Immature natural killer cell (primary cell): Measurements from ENCODE around the gene ZBTB18. TPM values are rescaled to one million over a fixed set of nuclear protein-coding genes. Genes with fewer than 3 reads are reported as not detected.

Source experiments
- DNase-seq, 3 donors: peaks; one replicate each; pipeline ENCODE4 v3.0.0; 2022; ENCODE audit warnings: mixed read lengths in 1 of 3
- H3K27ac Mint-ChIP-seq, 6 donors: one replicate each; pipeline ENCODE4 v1.8.0; 2020; ENCODE audit warnings: mixed read lengths in 6 of 6, mild to moderate bottlenecking in 5 of 6, inconsistent platforms in 4 of 6, moderate library complexity in 3 of 6
- H3K27me3 Mint-ChIP-seq, 3 donors: one replicate each; pipeline ENCODE4 v1.8.0; 2020 to 2021; ENCODE audit warnings: low read depth in 3 of 3, mild to moderate bottlenecking in 3 of 3, mixed read lengths in 3 of 3, moderate library complexity in 3 of 3, inconsistent platforms in 1 of 3
- H3K36me3 Mint-ChIP-seq, 3 donors: one replicate each; pipeline ENCODE4 v1.8.0; 2020; ENCODE audit warnings: mixed read lengths in 3 of 3, inconsistent platforms in 2 of 3, mild to moderate bottlenecking in 2 of 3
- H3K4me1 Mint-ChIP-seq, 2 donors: one replicate each; pipeline ENCODE4 v1.8.0; 2020; ENCODE audit warnings: inconsistent platforms in 2 of 2, mild to moderate bottlenecking in 2 of 2, mixed read lengths in 2 of 2, moderate library complexity in 1 of 2
- H3K4me3 Mint-ChIP-seq, 5 donors: one replicate each; pipeline ENCODE4 v1.8.0; 2020; ENCODE audit warnings: mild to moderate bottlenecking in 5 of 5, mixed read lengths in 5 of 5, inconsistent platforms in 3 of 5, moderate library complexity in 3 of 5
- H3K9me3 Mint-ChIP-seq, 6 donors: one replicate each; pipeline ENCODE4 v1.8.0; 2020; ENCODE audit warnings: mild to moderate bottlenecking in 6 of 6, mixed read lengths in 6 of 6, inconsistent platforms in 4 of 6, moderate library complexity in 3 of 6
- polyA plus RNA-seq, 3 donors: library from polyadenylated mRNA; unstranded; fragments of 300-500 nt; fragmentation: Illumina TruSeq; gene quantifications; one replicate each; pipeline ENCODE4 v1.2.3, GENCODE V29; 2021

Gene ZBTB18
- polyA plus RNA-seq, 3 donors from 2014 or later, result 0.25 to 0.99 (median 0.72) TPM

GRCh38 chr1:244076740-244077139 is 25.7 kb downstream of the ZBTB18 start:
- H3K9me3 Mint-ChIP-seq, result no peaks in the 10 kb centered on the region
- H3K36me3 Mint-ChIP-seq, result no peaks in the 10 kb centered on the region
- DNase-seq, result no peak
- peaks cover 20 to 22% of the 10 kb centered on the region in 2 donors for H3K4me1 Mint-ChIP-seq
- no peak overlapping the region for H3K27ac Mint-ChIP-seq
- H3K4me3 Mint-ChIP-seq, result no peak overlapping the region
- peaks cover 10 to 25% (median 23%) of the 10 kb centered on the region in 3 donors for H3K27me3 Mint-ChIP-seq

- Mint-ChIP-seq H3K36me3 (no peaks in the 10 kb centered on the region), H3K27ac (no peak overlapping the region), H3K4me3 (peak overlapping the region in 1 of 5 donors; percentile 11), H3K9me3 (no peaks in the 10 kb centered on the region), H3K27me3 (peaks cover 10 to 29% (median 29%) of the 10 kb centered on the region in 3 donors), H3K4me1 (peaks cover 20 to 22% of the 10 kb centered on the region in 2 donors)
- DNase-seq, result no peak
Observed at GRCh38 chr1:244077473-244078220, 26.6 kb downstream of the ZBTB18 start.

GRCh38 chr1:244080343-244080929 is 29.4 kb downstream of the ZBTB18 start:
- H3K27ac Mint-ChIP-seq, result no peak overlapping the region
- H3K4me1 Mint-ChIP-seq, result peaks cover 3 to 4% of the 10 kb centered on the region in 2 donors
- peaks cover 12 to 36% (median 27%) of the 10 kb centered on the region in 3 donors for H3K27me3 Mint-ChIP-seq

GRCh38 chr1:244082969-244083368 is 31.9 kb downstream of the ZBTB18 start:
- Mint-ChIP-seq H3K4me1 (no peaks in the 10 kb centered on the region), H3K27ac (no peak overlapping the region), H3K4me3 (no peak overlapping the region), H3K9me3 (peaks cover 0 to 2% (median 0%) of the 10 kb centered on the region in 6 donors), H3K36me3 (no peaks in the 10 kb centered on the region), H3K27me3 (peaks cover 10 to 29% (median 25%) of the 10 kb centered on the region in 3 donors)
- DNase-seq, result no peak

More at GRCh38 chr1:244080343-244080929, 29.4 kb downstream of the ZBTB18 start:
- no peak for DNase-seq
- H3K4me3 Mint-ChIP-seq, result no peak overlapping the region
- H3K36me3 Mint-ChIP-seq, result no peaks in the 10 kb centered on the region
- peaks cover 0 to 2% (median 0%) of the 10 kb centered on the region in 6 donors for H3K9me3 Mint-ChIP-seq

- H3K4me1 Mint-ChIP-seq, result no peaks in the 10 kb centered on the region
Observed at GRCh38 chr1:244083383-244083943, 32.4 kb downstream of the ZBTB18 start.

GRCh38 chr1:244084763-244085162 is 33.7 kb downstream of the ZBTB18 start:
- DNase-seq, result no peak
- peaks cover 5 to 24% (median 16%) of the 10 kb centered on the region in 3 donors for H3K27me3 Mint-ChIP-seq

More at GRCh38 chr1:244083383-244083943, 32.4 kb downstream of the ZBTB18 start:
- H3K4me3 Mint-ChIP-seq, result no peak overlapping the region
- H3K9me3 Mint-ChIP-seq, result peaks cover 0 to 2% (median 0%) of the 10 kb centered on the region in 6 donors
- peaks cover 10 to 28% (median 21%) of the 10 kb centered on the region in 3 donors for H3K27me3 Mint-ChIP-seq
- no peaks in the 10 kb centered on the region for H3K36me3 Mint-ChIP-seq
- H3K27ac Mint-ChIP-seq, result no peak overlapping the region
- DNase-seq, result no peak

GRCh38 chr1:244085891-244086290 is 34.8 kb downstream of the ZBTB18 start:
- DNase-seq, result no peak
- H3K27me3 Mint-ChIP-seq, result peaks cover 5 to 26% (median 17%) of the 10 kb centered on the region in 3 donors

More at GRCh38 chr1:244084763-244085162, 33.7 kb downstream of the ZBTB18 start:
- peaks cover 0 to 2% (median 0%) of the 10 kb centered on the region in 6 donors for H3K9me3 Mint-ChIP-seq
- H3K36me3 Mint-ChIP-seq, result no peaks in the 10 kb centered on the region
- no peak overlapping the region for H3K4me3 Mint-ChIP-seq
- no peak overlapping the region for H3K27ac Mint-ChIP-seq
- no peaks in the 10 kb centered on the region for H3K4me1 Mint-ChIP-seq

GRCh38 chr1:244087021-244087560 is 36.0 kb downstream of the ZBTB18 start:
- Mint-ChIP-seq H3K36me3 (no peaks in the 10 kb centered on the region), H3K4me3 (no peak overlapping the region), H3K4me1 (no peaks in the 10 kb centered on the region), H3K27me3 (peaks cover 5 to 21% (median 15%) of the 10 kb centered on the region in 3 donors), H3K27ac (no peak overlapping the region), H3K9me3 (peaks cover 0 to 2% (median 0%) of the 10 kb centered on the region in 6 donors)
- no peak for DNase-seq

More at GRCh38 chr1:244085891-244086290, 34.8 kb downstream of the ZBTB18 start:
- Mint-ChIP-seq H3K36me3 (no peaks in the 10 kb centered on the region), H3K4me3 (no peak overlapping the region), H3K9me3 (peaks cover 0 to 2% (median 0%) of the 10 kb centered on the region in 6 donors), H3K27ac (no peak overlapping the region), H3K4me1 (no peaks in the 10 kb centered on the region)

- no peaks in the 10 kb centered on the region for H3K36me3 Mint-ChIP-seq
- no peak overlapping the region for H3K4me3 Mint-ChIP-seq
- no peaks in the 10 kb centered on the region for H3K4me1 Mint-ChIP-seq
- H3K9me3 Mint-ChIP-seq, result peaks cover 0 to 2% (median 0%) of the 10 kb centered on the region in 6 donors
- peaks cover 5 to 19% (median 11%) of the 10 kb centered on the region in 3 donors for H3K27me3 Mint-ChIP-seq
- DNase-seq, result no peak
- no peak overlapping the region for H3K27ac Mint-ChIP-seq
Observed at GRCh38 chr1:244087611-244088010, 36.5 kb downstream of the ZBTB18 start.

- H3K36me3 Mint-ChIP-seq, result no peaks in the 10 kb centered on the region
- peaks cover 0 to 2% (median 0%) of the 10 kb centered on the region in 6 donors for H3K9me3 Mint-ChIP-seq
- DNase-seq, result no peak
- no peak overlapping the region for H3K4me3 Mint-ChIP-seq
- H3K27ac Mint-ChIP-seq, result no peak overlapping the region
- peaks cover 3 to 14% (median 11%) of the 10 kb centered on the region in 3 donors for H3K27me3 Mint-ChIP-seq
- no peaks in the 10 kb centered on the region for H3K4me1 Mint-ChIP-seq
Observed at GRCh38 chr1:244088161-244088560, 37.1 kb downstream of the ZBTB18 start.

GRCh38 chr1:244089561-244089960 is 38.5 kb downstream of the ZBTB18 start:
- Mint-ChIP-seq H3K27me3 (peaks cover 0 to 6% (median 6%) of the 10 kb centered on the region in 3 donors), H3K36me3 (no peaks in the 10 kb centered on the region), H3K4me3 (no peak overlapping the region), H3K27ac (no peak overlapping the region), H3K9me3 (peaks cover 0 to 1% (median 0%) of the 10 kb centered on the region in 6 donors), H3K4me1 (no peaks in the 10 kb centered on the region)
- no peak for DNase-seq

- Mint-ChIP-seq H3K27ac (no peak overlapping the region), H3K9me3 (peaks cover 0 to 1% (median 0%) of the 10 kb centered on the region in 6 donors), H3K4me1 (no peaks in the 10 kb centered on the region), H3K4me3 (no peak overlapping the region), H3K27me3 (peaks cover 0 to 5% (median 2%) of the 10 kb centered on the region in 3 donors), H3K36me3 (no peaks in the 10 kb centered on the region)
- DNase-seq, result no peak
Observed at GRCh38 chr1:244090645-244091044, 39.6 kb downstream of the ZBTB18 start.

GRCh38 chr1:244092293-244092963 is 41.3 kb downstream of the ZBTB18 start:
- Mint-ChIP-seq H3K27ac (no peak overlapping the region), H3K36me3 (no peaks in the 10 kb centered on the region), H3K4me3 (no peak overlapping the region), H3K9me3 (no peaks in the 10 kb centered on the region), H3K27me3 (peaks cover 0 to 7% (median 2%) of the 10 kb centered on the region in 3 donors), H3K4me1 (no peaks in the 10 kb centered on the region)
- no peak for DNase-seq
